Psoas muscle (tissue), 8 donors: Measurements from ENCODE around the gene RTP5. TPM values are rescaled to one million over a fixed set of nuclear protein-coding genes. Genes with fewer than 3 reads are reported as not detected.
A peak's percentile ranks its signal among the peaks of the same experiment; 100 is the strongest.

Source experiments
- ATAC-seq, 4 donors: fragments of 200-7000 bp; cut with Tn5 transposase; one replicate each; pipeline ENCODE4 v1.9.1; 2020; ENCODE audit warnings: moderate library complexity in 3 of 4, mild to moderate bottlenecking in 2 of 4
- DNase-seq, 2 donors: peaks; one replicate each; pipeline ENCODE4 v3.0.0-alpha.2; 2020
- H3K27ac ChIP-seq: fragments of 200-600 bp; one replicate; pipeline ENCODE4 v1.8.0; 2022
- H3K27me3 ChIP-seq, 3 donors: fragments of 200-600 bp in 1 of 3; one replicate each; pipeline versions ENCODE4 v1.6.1 to v1.8.0; 2013 to 2022; ENCODE audit warnings: low read length in 2 of 3, mild to moderate bottlenecking in 2 of 3, moderate library complexity in 1 of 3; ENCODE audit not compliant: insufficient read depth in 3 of 3
- H3K36me3 ChIP-seq, 2 donors: fragments of 200-600 bp in 1 of 2; one replicate each; pipeline versions ENCODE4 v1.6.1 to v1.8.0; 2013 to 2022; ENCODE audit warnings: low read depth in 1 of 2, mild to moderate bottlenecking in 1 of 2, moderate library complexity in 1 of 2; ENCODE audit not compliant: insufficient read depth in 1 of 2
- H3K4me1 ChIP-seq: fragments of 200-600 bp; one replicate; pipeline ENCODE4 v1.8.0; 2022
- H3K4me3 ChIP-seq: fragments of 200-600 bp; one replicate; pipeline ENCODE4 v1.8.0; 2022; ENCODE audit warnings: mild to moderate bottlenecking
- H3K9me3 ChIP-seq: fragments of 200-600 bp; one replicate; pipeline ENCODE4 v1.8.0; 2022
- CTCF ChIP-seq: fragments of 200-600 bp; IDR thresholded peaks from one replicate; pipeline ENCODE4 v1.8.0; 2022; ENCODE audit warnings: antibody characterized with exemption
- WGBS, 3 donors: extraction: QIAGEN DNeasy Blood & Tissue Kit; methylation state at CpG; one replicate each; pipeline versions ENCODE4 v1.1.6 to v1.1.7; 2013; 5-methylcytosine and 5-hydroxymethylcytosine counted together
- intact Hi-C, 2 donors: fragments of 100-400 bp; cut with DNase I; formaldehyde crosslinking; loops; one replicate each; pipeline versions ENCODE4 v1.11.0 to v1.14.2; 2022
- polyA plus RNA-seq, 3 donors: library from polyadenylated mRNA; stranded (reverse); fragments of 200-250 nt; gene quantifications; one replicate each; pipeline ENCODE4 v1.2.3, GENCODE V29; 2013
- total RNA-seq, 4 donors: library from RNA; stranded (reverse); fragmentation: NEBNext Ultra II Directional in 2 of 4; extraction: Animal tissue kit (Norgen Biotek cat#: 25700) in 2 of 4; gene quantifications; one replicate each; pipeline versions ENCODE4 v1.2.1 to v1.2.4, GENCODE V29; 2021 to 2023
- donor health status: healthy with polysubstance abuse.
- donor health status: DM: no; HTN: no; CAD: no; lungs with moderate emphysema.
- donor health status: Bipolar disorder and iron deficiency.
- donor health status: healthy.
- donor health status: DM: yes; HTN: yes; CAD: no.
- donor health status: DM: no; HTN: no; CAD: no.
- donor health status: DM: no; HTN: no; CAD: no.
- donor health status: DM: yes; HTN: yes; CAD: no.

Gene RTP5
- total and polyA plus RNA-seq, 7 donors: 0.01 TPM; not detected in 6

DNA sequence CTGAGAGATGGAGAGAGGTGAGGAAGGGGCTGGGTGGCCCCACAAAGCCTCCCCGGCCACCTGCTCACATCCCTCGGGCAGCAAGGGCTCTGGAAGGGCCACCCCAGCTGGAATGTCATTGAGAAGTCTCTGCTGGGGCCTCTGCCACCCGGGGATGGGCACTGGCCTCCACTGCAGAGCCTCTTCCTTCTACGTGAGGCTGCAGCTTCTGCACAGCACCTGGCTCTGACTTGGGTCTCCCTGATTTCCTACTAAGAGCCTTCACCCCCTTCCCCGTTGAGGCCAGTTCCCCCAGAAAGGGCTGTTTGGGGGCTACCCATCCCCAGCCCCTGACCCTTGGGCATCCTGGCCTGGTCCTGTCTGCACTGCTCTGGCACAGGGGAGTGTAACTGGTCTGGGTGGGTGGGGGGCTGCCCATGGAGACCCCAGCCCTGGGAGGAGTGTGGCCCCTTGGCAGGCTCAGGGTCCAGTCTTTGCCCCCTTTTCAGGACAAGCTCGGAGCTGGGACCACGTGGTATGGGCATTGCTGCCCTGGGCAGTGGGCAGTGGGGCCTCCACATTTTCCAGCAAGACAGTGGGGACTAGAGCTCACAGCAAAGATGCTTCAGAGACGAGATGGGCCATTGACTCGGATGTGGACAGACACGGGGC lies 16.4 kb upstream of the RTP5 start:
- H3K36me3 ChIP-seq: no peaks in the 10 kb centered on the region
- no peaks in the 10 kb centered on the region for H3K4me1 ChIP-seq
- intact Hi-C loops: no loop called here
- H3K27ac ChIP-seq: no peak overlapping the region
- H3K4me3 ChIP-seq: no peak overlapping the region
- no peaks in the 10 kb centered on the region for H3K9me3 ChIP-seq
- no peak for TF ChIP-seq CTCF
- 89 to 96% (median 90%) methylated on average over 9 to 10 of the region's 10 CpGs for WGBS, 3 donors
- H3K27me3 ChIP-seq: peaks cover 0 to 6% (median 0%) of the 10 kb centered on the region in 3 donors
- ATAC-seq: no peak
- DNase-seq: no peak

- H3K4me3 ChIP-seq: no peak overlapping the region
- H3K9me3 ChIP-seq: no peaks in the 10 kb centered on the region
- H3K27ac ChIP-seq: no peak overlapping the region
- intact Hi-C loops: no loop called here
- no peaks in the 10 kb centered on the region for H3K4me1 ChIP-seq
- DNase-seq (peak in 1 of 2 donors; percentile 18), ATAC-seq (no peak)
- H3K36me3 ChIP-seq: no peaks in the 10 kb centered on the region
- WGBS, 3 donors: 81 to 85% (median 82%) methylated on average over 27 of the region's 27 CpGs
- TF ChIP-seq CTCF: no peak
- peaks cover 0 to 6% (median 0%) of the 10 kb centered on the region in 3 donors for H3K27me3 ChIP-seq
Observed at GRCh38 chr2:241853651-241854341, 15.7 kb upstream of the RTP5 start.

DNA sequence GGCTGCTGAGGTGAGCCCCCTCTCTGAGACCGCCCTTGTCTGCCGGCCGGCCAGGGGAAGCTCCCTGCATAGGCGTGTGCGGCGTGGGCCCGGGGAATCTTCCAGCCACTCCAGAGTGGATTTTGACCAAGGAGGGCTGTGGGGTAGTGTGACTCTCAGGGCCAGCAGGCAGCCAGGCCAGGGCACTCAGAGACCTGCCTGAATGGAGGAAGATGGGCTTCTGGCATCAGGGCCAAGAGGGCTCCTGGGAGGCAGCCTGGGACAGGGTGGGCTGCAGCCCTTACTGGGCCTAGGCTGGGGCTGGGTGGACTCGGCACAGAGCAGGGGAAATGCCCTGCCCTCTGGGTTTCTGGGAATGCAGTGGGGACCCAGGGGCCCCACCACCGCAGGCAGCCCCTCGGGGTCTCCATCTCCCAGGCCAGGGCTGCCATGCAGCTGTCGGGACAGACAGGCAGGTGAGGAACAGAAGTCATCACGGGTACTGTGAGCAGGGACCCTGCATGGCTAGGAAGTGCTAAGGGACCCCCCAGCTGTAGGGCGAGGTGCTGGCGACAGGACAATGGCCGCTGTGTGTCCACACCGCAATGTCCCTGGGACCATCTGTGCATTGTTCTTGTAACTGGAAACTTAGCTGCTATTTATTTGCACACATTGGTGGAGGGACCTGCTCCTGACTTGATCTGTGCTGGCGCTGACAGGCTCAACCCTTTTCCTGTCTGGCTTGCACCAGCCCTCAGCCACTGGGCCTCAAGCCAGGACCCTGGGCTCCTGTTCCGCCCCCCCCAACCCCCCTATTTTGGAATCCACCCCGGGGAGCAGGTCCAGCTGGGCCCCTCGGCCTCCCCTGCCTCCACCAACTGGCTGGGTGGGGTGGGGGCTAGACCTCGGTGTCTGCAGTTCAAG lies 14.9 kb upstream of the RTP5 start:
- Histone ChIP-seq H3K4me1 (peaks cover 7% of the 10 kb centered on the region), H3K36me3 (no peaks in the 10 kb centered on the region), H3K27ac (no peak overlapping the region), H3K27me3 (peaks cover 0 to 6% (median 0%) of the 10 kb centered on the region in 3 donors), H3K4me3 (no peak overlapping the region), H3K9me3 (no peaks in the 10 kb centered on the region)
- no peak for ATAC-seq
- WGBS, 3 donors: 51 to 64% (median 56%) methylated on average over 20 to 21 of the region's 21 CpGs
- intact Hi-C loops: no loop called here
- TF ChIP-seq CTCF: no peak
- peak in 1 of 2 donors; percentile 13 for DNase-seq

DNA sequence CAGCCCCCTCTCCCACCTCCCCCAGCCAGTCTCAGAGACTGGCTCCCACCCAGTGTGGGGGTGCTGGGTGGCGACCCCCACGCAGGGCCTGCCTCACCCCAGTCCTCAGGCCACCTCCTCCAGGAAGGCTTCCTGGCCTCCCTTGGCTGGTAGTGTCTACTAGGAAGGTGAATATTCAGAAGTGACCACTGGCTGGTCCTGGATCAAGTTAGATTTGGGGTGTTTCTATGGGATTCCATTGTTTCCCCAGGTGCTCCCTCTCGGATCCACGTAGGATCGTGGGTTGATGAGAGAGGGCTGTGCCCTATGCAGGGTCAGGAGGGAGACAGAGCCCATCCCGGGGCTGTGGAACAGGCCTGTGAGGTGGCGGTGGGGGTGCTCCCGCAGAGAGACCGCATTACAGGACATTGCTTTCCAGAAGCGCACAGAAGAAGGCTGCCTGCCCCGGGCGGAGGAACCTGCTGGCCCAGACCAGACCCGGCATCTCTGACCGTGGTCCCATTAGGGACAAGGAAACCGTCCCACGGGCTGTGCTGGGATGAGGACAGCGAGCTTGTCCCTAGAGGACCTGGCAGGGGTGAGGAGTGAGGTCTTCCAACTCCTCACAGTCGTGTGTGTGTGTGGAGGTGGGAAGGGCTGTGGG lies 14.2 kb upstream of the RTP5 start:
- no peak for DNase-seq
- ATAC-seq: no peak
- H3K27ac ChIP-seq: no peak overlapping the region
- no peaks in the 10 kb centered on the region for H3K9me3 ChIP-seq
- no peak overlapping the region for H3K4me3 ChIP-seq
- H3K4me1 ChIP-seq: peaks cover 14% of the 10 kb centered on the region
- 76 to 82% (median 77%) methylated on average over 18 of the region's 18 CpGs for WGBS, 3 donors
- intact Hi-C loops: no loop called here
- no peak for TF ChIP-seq CTCF
- peaks cover 0 to 6% (median 0%) of the 10 kb centered on the region in 3 donors for H3K27me3 ChIP-seq
- H3K36me3 ChIP-seq: no peaks in the 10 kb centered on the region
